NK-92 treated with Interleukin-12 subunit alpha and Interleukin-12 subunit beta, amount 100 ng/mL, for 24 hours (cell line): Measurements from ENCODE around the gene ANXA2R.
A peak's percentile ranks its signal among the peaks of the same experiment; 100 is the strongest.

Experiments used
- DNase-seq: peaks from one replicate; lab custom pipeline; 2025; lab: John Stamatoyannopoulos, UW

The ANXA2R gene

DNA sequence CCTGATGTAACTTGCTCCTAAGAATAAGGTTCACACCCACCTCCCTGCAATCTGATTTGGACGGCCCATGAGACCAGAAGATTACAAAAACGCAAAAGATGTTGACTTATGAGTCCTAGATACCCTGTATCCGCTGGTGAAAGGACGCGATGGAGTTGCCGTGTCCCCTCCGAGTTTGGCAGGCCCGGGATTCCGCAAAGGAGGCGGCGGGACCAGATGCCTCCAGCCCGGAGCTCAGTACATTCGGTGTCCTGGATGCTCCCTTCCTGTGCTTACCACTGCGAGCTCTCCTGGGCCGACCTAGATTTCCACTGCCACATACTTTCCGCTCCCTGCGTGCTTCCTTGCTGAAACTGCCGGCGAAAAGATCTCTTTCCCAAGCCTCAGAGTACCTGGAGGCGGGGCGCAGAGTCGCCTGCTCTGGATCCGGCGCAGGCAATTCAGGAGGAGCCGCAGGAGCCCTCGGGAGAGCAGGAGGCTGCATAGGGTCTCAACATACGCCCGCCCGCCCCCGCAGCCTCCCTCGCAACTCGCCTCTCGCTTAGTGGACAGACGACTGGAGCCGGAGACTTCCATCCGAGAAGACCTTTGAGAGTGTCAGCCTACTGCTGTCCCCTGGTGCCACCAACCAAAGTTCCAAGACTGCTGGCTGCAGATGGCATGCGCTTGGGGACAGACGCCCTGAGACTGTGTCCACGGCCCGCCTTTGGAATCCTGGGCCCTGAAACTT lies 39.8 kb downstream of the ANXA2R start:
- no peak for DNase-seq

DNA sequence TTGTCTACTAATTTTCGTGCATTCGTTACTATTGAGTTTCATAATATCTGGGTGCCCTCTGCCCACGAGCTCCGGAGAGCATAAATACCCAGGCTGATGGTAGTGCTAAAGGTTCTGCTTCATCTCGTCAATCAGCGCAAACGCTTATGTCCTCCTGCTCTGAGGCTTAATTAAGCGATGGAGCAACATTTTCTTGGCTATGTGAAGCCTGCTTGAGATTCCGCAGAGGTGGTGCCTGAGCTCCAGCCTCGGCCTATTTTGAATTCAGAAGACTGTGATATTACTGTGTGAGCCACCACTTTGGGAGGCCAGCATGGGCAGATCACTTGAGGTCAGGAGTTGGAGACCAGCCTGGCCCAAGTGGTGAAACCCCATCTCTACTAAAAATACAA lies 44.8 kb downstream of the ANXA2R start:
- DNase-seq = no peak

DNA sequence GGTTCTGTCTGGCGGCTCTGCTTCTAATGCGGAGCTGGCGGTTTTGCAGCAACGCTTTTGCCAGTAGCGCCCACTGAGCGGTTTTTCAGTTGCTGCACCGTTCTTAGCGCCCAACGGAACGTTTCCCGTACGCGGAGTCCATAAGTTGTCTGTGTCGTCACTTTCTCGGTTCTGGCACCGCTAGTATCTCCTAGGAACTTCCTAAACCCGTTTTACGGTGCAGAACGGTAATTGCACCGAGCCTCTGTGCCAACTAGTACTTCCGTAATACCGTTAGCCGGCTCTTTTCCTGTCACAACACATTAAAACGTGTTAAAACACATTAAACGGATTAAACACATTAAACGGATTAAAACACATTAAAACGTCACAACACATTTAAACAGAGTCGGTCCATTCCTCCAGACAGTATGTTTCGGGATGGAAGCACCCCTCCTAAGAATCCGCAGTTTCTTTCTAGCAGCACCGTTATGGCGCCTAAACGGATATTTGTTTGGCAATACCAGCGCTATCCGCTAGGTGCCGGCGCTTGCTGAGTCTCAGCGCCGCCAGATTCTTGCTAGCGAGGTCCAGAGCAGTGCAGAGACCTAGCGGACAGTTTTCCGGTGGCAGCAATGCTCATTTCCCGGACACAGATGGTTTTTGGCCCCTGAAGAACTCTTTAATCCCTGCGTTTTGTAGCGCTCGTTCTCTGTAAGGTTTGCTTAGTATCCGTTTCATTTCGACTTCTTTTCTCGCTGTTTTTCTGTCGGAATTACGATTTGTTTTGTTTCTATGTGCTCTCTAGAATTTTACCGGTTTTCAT lies 45.4 kb downstream of the ANXA2R start:
- DNase-seq = peak; percentile 77

DNA sequence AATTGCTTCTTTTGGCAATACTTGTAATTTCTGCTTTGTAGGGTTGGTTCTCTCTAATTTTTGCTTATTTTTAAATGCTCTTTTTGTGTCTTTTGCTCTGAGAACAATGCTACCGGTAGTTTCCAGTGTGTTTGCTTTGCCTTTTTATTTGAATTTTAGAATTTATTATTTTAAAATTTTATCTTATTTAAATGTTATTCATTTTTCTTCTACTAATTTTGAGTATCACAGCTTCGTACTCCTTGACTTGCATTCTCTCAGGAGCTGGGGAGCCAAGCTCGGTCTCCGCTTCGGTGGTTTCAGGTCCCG lies 45.9 kb downstream of the ANXA2R start:
- no peak for DNase-seq

DNA sequence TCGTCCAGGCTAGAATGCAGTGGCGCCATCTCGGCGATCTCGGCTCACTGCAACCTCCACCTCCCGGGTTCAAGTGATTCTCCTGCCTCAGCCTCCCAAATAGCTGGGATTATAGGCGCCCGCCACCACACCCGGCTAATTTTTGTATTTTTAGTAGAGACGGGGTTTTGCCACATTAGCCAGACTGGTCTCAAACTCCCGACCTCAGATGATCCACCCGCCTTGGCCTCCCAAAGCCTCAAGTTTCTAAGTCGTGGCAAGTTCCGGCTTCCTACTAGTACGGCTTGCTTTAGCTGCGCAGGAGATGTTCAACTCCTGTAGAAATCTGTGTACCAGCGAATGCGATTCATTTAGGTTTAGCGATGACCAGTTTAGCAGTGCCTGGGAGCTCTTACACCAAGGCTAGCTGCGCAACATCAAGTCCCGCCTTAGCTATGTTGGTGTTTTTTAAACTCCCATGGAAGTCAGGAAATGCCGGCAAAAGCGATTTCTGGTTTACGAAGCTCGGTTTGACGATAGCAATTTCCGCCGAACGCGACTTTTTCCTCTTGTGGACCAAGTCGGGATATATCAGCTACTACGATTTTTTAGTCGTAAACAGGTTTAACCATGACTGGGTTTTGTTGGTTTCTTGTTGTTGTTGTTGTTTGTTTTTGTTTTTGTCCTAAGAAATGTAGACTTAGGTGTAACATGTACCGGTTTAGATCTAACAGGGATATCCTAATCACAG lies 46.4 kb downstream of the ANXA2R start:
- DNase-seq = peak; percentile 73

DNA sequence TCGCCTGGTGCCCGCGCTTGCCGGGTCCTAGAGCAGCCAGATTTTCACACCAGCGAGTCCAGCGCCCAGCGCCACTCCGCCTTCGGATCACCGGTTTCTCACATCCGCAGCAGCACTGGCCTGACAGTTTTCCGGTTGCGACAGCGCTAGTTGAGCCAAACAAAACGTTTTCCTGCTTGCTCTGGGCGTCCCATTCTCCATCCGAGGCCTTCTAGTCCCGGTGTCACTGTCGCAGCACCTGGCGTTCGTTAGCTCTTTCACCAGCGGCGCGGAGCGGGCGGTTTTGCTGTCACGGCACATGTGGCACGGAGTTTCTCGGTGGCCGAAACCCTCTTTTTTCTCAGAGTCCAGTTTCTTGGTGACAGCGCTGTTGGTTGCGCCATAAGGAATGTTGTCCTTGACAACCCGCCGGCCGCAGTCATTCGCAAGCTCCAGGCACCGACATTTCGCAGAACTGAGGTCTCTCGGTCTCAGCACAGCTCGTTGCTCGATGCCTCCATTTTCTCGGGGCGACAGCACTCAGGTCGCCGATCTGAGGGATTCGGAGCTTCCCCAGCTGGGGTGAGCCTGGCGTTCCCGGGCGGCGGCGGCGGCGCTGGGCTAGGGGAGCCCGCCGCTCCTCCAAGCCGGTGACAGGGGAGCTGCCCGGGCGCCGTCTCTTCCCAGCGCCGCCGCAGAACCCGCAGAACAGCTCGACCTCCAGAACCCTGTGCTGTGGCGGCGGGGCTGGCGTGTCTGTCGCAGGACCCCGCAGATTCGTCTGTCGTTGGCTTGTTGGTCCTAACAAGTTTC lies 47.8 kb downstream of the ANXA2R start:
- DNase-seq = peak; percentile 83

DNA sequence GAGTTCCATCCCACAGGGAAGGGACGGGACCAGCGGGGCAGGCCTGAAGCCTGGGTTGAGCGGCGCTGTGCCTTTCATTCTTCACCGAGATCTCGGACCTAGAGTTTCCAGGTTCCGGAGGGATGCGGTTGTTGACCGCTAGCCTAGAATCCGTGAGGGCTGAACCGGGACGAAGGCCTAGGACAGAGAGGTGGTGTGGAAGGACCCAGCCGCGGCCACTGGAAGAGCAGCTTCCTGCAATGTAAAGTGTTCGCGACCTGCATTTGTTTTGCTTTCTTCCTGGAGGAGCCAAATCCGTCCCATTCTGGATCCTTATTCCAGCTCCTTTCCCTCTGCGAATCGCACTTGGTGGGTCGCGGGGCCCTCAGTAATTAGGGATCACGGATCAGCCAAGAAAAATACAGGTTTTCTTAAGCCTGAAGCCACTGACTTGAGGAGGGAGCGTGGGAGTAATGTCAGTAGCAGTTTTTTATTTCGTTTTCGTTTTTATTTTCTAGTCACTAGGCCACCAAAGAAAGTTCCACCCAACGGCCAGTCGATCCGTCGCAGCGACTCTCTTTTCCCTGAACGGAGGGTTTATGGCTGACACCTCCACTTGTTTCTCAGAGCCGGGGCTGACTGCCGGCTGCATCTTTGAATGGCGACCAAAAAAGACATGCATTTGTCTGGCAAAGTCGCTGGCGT lies 48.6 kb downstream of the ANXA2R start:
- peak; percentile 35 for DNase-seq

DNA sequence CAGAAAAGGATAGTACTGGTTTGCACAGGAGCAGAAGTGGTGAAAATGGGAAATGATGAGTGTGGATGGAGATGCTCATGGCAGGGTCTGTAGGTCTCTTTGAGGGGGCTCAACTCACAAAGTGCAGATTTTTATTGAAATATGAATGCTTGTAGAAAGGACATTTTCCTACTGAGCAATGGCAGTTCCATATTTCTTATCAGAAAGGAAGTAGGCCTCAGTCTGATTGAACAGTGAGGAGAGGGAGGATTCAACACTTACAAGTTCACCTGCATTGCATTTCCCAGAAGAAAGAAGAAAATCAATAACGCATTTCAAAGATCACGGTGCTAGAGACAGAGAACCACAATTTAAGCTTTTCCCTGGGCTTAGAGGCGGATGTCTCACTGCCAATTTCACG lies 49.2 kb downstream of the ANXA2R start:
- DNase-seq = no peak
